GM20000 (cell line): ENCODE measurements around the gene LSM5.

Experiments used
- DNase-seq: peaks from one replicate; pipeline ENCODE4 v3.0.0; 2012; ENCODE audit warnings: low spot score
- CTCF ChIP-seq: IDR thresholded peaks from 2 replicates; pipeline ENCODE4 v1.5.1; 2012; ENCODE audit warnings: mild to moderate bottlenecking, control low read depth; ENCODE audit errors: extremely low read depth, missing control alignments

LSM5 gene

DNA sequence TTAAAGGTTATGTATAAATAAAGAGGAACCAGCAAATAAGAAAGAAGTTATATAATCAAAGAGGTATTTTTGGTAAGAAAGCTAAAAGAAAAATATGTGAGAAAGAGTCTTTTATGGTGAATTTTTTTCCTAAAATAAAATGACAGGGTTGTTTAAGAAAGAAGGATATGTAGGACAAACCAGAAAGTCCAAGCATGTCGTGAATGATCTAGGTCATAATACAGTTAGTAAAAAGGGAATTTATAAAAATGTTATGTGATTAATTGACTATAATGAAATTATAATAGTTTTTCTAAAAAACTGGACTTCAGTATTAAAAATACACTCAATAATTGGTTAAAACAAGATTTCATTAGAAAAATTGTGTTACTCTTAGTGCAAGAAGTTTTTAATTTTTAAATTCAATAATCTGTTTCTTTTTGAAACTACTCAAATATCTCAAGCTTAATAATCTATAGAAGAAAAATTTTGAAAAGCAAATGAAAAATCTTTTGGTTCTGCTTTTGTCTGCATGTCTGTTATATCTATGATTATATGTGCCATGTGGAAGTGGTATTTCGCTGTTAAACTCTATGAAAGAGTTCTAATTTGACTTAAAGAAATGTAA, 28.5 kb upstream of the LSM5 start:
- no peak for TF ChIP-seq CTCF
- DNase-seq, result no peak

- no peak for TF ChIP-seq CTCF
- DNase-seq, result no peak
Measured at GRCh38 chr7:32516551-32517100, 26.4 kb upstream of the LSM5 start.

DNA sequence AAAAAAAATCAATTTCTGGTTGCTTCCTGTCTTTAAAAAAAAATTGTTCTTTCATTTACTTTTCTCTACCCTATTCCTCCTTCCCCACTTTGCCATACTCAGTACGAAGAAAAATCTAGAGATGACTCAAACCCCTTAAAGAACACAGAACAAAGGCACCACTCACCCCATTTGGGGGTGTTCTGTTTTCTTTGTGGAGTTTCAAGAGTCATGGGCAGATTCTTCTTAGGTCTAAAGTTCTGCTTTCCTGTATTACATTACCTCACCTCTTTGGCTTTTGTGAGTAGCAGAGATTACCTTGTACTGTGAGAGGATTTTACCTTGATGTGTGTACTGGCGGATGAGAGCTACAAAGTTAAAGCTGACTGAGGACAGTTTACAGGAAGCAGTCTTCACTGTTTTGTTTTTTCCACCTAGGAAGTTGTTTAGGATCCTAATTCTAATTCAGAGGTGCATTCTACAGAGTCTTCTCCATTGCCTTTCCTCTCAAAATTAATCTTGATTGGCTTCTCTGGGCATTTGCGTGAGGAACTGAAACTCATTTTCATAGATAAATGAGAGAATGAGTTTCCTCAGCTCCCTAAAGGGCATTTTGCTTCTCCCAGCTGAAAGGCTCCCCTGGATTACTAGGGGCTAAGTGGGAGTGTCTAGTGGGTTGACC, 25.8 kb upstream of the LSM5 start:
- DNase-seq, result peak; percentile 20
- no peak for TF ChIP-seq CTCF

DNA sequence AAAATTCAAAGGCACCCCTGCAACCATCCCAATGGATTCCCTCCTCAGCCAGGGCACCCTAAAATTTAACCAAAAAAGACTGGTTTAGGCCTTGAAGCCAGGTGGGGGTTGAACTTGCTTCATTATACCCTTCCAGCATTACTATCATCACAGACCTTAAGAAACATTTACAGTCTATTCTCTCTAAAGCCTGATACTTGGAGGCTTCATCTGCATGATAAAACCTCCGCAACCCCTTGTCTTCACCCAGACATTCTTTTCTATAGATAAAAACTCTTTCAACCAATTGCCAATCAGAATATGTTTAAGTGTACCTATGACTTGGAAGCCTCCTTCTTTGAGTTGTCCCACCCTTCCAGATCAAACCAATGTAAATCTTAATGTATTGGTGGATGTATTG, 23.0 kb upstream of the LSM5 start:
- no peak for TF ChIP-seq CTCF
- DNase-seq, result no peak

DNA sequence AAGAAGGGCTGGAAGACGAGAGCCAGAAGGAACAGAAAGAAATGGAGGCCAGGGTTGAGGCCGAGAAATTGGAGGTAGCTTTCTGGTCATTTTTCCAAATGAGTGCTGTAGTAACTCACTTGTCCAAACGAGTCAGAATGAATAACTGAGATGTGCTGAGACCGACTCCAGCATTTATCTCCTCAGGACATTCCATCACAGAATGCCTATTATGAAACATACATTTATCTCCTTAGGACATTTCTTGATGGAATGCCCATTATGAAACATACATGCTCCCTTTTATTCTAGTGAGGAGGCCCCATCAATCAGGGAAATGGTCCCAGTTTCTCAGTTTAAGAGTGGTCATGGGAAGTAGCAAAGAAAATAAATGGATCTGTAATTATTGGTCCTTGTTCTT, 21.6 kb upstream of the LSM5 start:
- no peak for DNase-seq
- TF ChIP-seq CTCF, result no peak

DNA sequence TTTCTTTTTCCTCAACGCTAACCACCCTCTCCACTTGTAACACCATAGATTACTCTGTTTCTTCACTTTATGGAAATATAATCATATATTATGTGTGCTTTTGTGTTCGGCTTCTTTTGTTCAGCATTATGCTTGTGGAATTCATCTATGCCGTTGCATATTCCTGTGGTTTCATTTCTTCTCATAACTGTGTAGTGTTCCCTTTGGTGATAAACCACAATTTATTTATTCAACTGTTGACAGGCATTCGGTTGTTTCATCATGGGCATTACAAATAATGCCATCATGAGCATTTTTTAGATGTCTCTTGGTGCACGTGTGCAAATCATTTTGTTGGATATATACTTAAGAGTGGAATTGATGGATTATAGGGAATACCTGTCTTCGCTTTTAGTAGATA, 17.2 kb upstream of the LSM5 start:
- DNase-seq, result no peak

More for the DNA sequence above, 17.2 kb upstream of the LSM5 start:
- no peak for TF ChIP-seq CTCF
